OCI-LY7 (cell line): ENCODE measurements around the gene ST6GALNAC5. TPM values are rescaled to one million over a fixed set of nuclear protein-coding genes. Genes with fewer than 3 reads are reported as not detected.
"Not testable (repeated sequence)": the region's sequence is repeated elsewhere in the genome, so short reads cannot be mapped to it uniquely, and the experiment has no call there.

Experiments
- BruUV-seq: library from RNA; stranded (reverse); fragments of 400-500 nt; replicated peaks from 2 replicates; lab custom pipeline; 2021; lab: Mats Ljungman, UMichigan
- CTCF ChIA-PET: fragments of 300-600 bp; sonication (Branson Sonifier 250); formaldehyde crosslinking; loops from one replicate; lab custom pipeline; 2022; ENCODE audit warnings: antibody characterized with exemption; ENCODE audit not compliant: unreplicated experiment; lab: Charles Lee
- POLR2A ChIA-PET: fragments of 300-600 bp; sonication (Branson Sonifier 250); formaldehyde crosslinking; loops from one replicate; lab custom pipeline; 2022; ENCODE audit warnings: antibody characterized with exemption; lab: Charles Lee
- DNase-seq: peaks from one replicate; pipeline ENCODE4 v3.0.0-alpha.2; 2015; ENCODE audit warnings: low spot score
- H2AFZ ChIP-seq: fragments of 200-600 bp; sonication (generic), shearing (Covaris generic); 2 replicates; pipeline ENCODE4 v1.6.1; 2014; ENCODE audit warnings: mild to moderate bottlenecking, antibody characterized with exemption, low read length, moderate library complexity
- H3K27ac ChIP-seq: fragments of 200-600 bp; sonication (generic); 2 replicates; pipeline ENCODE4 v1.5.1; 2014; ENCODE audit warnings: mixed run types, low read depth, mild to moderate bottlenecking, moderate library complexity, low read length, inconsistent platforms; ENCODE audit not compliant: poor library complexity, severe bottlenecking
- H3K36me3 ChIP-seq: fragments of 200-600 bp; sonication (generic); 2 replicates; pipeline ENCODE4 v1.6.1; 2014; ENCODE audit warnings: mild to moderate bottlenecking, antibody characterized with exemption, low read length, moderate library complexity, mixed read lengths; ENCODE audit not compliant: insufficient read depth
- H3K4me1 ChIP-seq: fragments of 200-600 bp; sonication (generic); 2 replicates; pipeline ENCODE4 v1.5.1; 2014; ENCODE audit warnings: mild to moderate bottlenecking, low read length; ENCODE audit not compliant: insufficient read depth, poor library complexity, severe bottlenecking
- H3K4me2 ChIP-seq: fragments of 200-600 bp; sonication (generic); 2 replicates; pipeline ENCODE4 v1.6.1; 2014; ENCODE audit warnings: mild to moderate bottlenecking, low read length
- H3K4me3 ChIP-seq: fragments of 200-600 bp; sonication (generic); 2 replicates; pipeline ENCODE4 v1.5.1; 2014; ENCODE audit warnings: mild to moderate bottlenecking, low read depth, low read length; ENCODE audit not compliant: poor library complexity, severe bottlenecking
- H3K79me2 ChIP-seq: fragments of 200-600 bp; sonication (generic); 2 replicates; pipeline ENCODE4 v1.6.1; 2016; ENCODE audit warnings: low read depth, mild to moderate bottlenecking, low read length, moderate library complexity, mixed read lengths; ENCODE audit not compliant: insufficient read depth
- H3K9me2 ChIP-seq: fragments of 200-600 bp; sonication (generic); 2 replicates; pipeline ENCODE4 v1.6.1; 2016; ENCODE audit warnings: mild to moderate bottlenecking, low read length, mixed read lengths; ENCODE audit not compliant: insufficient read depth
- H3K9me3 ChIP-seq: fragments of 200-600 bp; sonication (generic); 2 replicates; pipeline ENCODE4 v1.6.1; 2014; ENCODE audit warnings: mild to moderate bottlenecking, mixed run types, low read length, mixed read lengths
- H4K20me1 ChIP-seq: fragments of 200-600 bp; sonication (generic); 2 replicates; pipeline ENCODE4 v1.6.1; 2014; ENCODE audit warnings: mild to moderate bottlenecking, antibody characterized with exemption, low read length, moderate library complexity, mixed read lengths; ENCODE audit not compliant: insufficient read depth
- EZH2phosphoT487 ChIP-seq: fragments of 200-600 bp; sonication (generic); IDR thresholded peaks from 2 replicates; pipeline ENCODE4 v1.6.1; 2018; ENCODE audit warnings: low read depth, borderline replicate concordance, mild to moderate bottlenecking, mixed run types, antibody characterized with exemption, low read length, moderate library complexity, mixed read lengths
- intact Hi-C: fragments of 100-400 bp; cut with micrococcal nuclease; formaldehyde crosslinking; loops from one replicate; pipeline ENCODE4 v1.10.0; 2022; ENCODE audit not compliant: unreplicated experiment
- total RNA-seq, 2 experiments: library from RNA; depleted of rRNA in 1 of 2; stranded (reverse); fragments of >200 nt in 1 of 2; shearing (Covaris generic) in 1 of 2; gene quantifications; 2 replicates each; pipeline ENCODE4 v1.2.3, GENCODE V29; 2014 to 2022
- TF ChIP-seq, protein P1 (sequence below): fragments of 200-600 bp; sonication (generic); conservative IDR thresholded peaks from 2 replicates; pipeline ENCODE4 v1.5.1; 2014; ENCODE audit warnings: mild to moderate bottlenecking, antibody characterized with exemption, low read length, moderate library complexity, mixed read lengths

ST6GALNAC5 gene
- total RNA-seq, 2 experiments from 2014 or later, result not detected

DNA sequence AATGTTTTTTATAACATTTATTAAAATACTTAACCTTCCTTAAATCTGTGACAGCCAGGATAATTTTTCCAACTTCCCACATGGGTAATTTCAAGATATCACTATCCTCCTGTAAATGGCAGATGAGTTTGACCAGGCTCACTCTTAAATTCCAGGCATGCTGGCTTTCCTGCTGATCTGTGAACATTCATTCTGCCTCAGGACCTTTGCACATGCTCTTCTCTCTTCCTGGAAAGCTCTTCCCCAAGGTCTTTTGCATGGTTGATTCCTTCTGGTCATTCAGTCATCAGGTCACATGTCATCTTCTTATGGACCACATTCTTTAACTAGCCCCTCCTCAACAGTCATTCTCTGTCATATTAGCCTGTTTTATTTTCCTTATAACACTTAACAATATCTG lies 5.7 kb downstream of the ST6GALNAC5 start:
- POLR2A ChIA-PET, result no interaction called here
- no peaks in the 10 kb centered on the region for H4K20me1 ChIP-seq
- H2AFZ ChIP-seq, result no peak overlapping the region
- peaks cover 7% of the 10 kb centered on the region for H3K4me1 ChIP-seq
- no peak overlapping the region for H3K4me3 ChIP-seq
- no peak overlapping the region for H3K4me2 ChIP-seq
- H3K9me3 ChIP-seq, result no peaks in the 10 kb centered on the region
- no peak for TF ChIP-seq EZH2phosphoT487
- TF ChIP-seq, protein P1, sequence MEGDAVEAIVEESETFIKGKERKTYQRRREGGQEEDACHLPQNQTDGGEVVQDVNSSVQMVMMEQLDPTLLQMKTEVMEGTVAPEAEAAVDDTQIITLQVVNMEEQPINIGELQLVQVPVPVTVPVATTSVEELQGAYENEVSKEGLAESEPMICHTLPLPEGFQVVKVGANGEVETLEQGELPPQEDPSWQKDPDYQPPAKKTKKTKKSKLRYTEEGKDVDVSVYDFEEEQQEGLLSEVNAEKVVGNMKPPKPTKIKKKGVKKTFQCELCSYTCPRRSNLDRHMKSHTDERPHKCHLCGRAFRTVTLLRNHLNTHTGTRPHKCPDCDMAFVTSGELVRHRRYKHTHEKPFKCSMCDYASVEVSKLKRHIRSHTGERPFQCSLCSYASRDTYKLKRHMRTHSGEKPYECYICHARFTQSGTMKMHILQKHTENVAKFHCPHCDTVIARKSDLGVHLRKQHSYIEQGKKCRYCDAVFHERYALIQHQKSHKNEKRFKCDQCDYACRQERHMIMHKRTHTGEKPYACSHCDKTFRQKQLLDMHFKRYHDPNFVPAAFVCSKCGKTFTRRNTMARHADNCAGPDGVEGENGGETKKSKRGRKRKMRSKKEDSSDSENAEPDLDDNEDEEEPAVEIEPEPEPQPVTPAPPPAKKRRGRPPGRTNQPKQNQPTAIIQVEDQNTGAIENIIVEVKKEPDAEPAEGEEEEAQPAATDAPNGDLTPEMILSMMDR, result no peak
- H3K36me3 ChIP-seq, result no peaks in the 10 kb centered on the region
- BruUV-seq, result no TSS peak
- no peaks in the 10 kb centered on the region for H3K79me2 ChIP-seq
- CTCF ChIA-PET, result no interaction called here
- intact Hi-C loops, result no loop called here
- DNase-seq, result no peak
- no peak overlapping the region for H3K27ac ChIP-seq
- no peaks in the 10 kb centered on the region for H3K9me2 ChIP-seq

GRCh38 chr1:76876655-76877395 lies 9.5 kb downstream of the ST6GALNAC5 start:
- ChIA-PET CTCF (no interaction called here), POLR2A (no interaction called here)
- Histone ChIP-seq H3K36me3 (no peaks in the 10 kb centered on the region), H3K4me2 (no peak overlapping the region), H3K4me1 (no peaks in the 10 kb centered on the region), H3K9me2 (no peaks in the 10 kb centered on the region), H3K27ac (no peak overlapping the region), H2AFZ (no peak overlapping the region), H3K9me3 (no peaks in the 10 kb centered on the region), H3K79me2 (no peaks in the 10 kb centered on the region), H4K20me1 (no peaks in the 10 kb centered on the region), H3K4me3 (no peak overlapping the region)
- intact Hi-C loops, result no loop called here
- DNase-seq, result no peak
- TF ChIP-seq, protein P1, result no peak
- no peak for TF ChIP-seq EZH2phosphoT487
- no TSS peak for BruUV-seq

DNA sequence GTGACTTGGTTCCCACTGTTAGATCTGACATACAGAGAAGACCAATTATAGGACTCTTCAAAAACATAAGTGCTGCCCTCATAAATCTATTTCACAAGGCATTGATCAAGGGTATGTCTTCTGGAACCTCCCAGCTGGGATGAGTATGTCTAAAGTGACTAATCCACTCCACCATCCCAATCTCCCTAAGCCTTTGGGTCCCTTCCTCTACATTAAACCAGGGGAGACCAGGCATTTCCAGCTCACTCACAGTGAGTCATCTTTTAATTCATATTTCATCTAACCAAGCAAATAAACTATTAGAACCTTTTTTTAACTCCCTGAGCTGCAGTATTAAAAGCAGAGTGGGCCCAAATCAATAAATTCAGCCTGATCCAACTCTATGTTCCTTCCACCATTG lies 11.7 kb downstream of the ST6GALNAC5 start:
- H2AFZ ChIP-seq, H3K79me2 ChIP-seq, H3K27ac ChIP-seq, H3K4me1 ChIP-seq, H4K20me1 ChIP-seq, BruUV-seq, H3K9me3 ChIP-seq, intact Hi-C loops, H3K4me3 ChIP-seq, CTCF ChIA-PET, POLR2A ChIA-PET, DNase-seq, H3K36me3 ChIP-seq, H3K4me2 ChIP-seq, H3K9me2 ChIP-seq: not testable (repeated sequence)
